ENCODE results near the gene PTK6. TPM values are rescaled to one million over a fixed set of nuclear protein-coding genes. Genes with fewer than 3 reads are reported as not detected.

PTK6 gene
- total and polyA plus RNA-seq, 8 donors, result 0.61 to 4.5 (median 1.2) TPM

GRCh38 chr20:63503524-63503923, 33.7 kb downstream of the PTK6 start:
- Histone ChIP-seq H3K9me3 (no peaks in the 10 kb centered on the region), H3K27me3 (no peaks in the 10 kb centered on the region), H3K27ac (no peak overlapping the region), H3K4me1 (no peaks in the 10 kb centered on the region), H3K4me3 (no peak overlapping the region), H3K36me3 (no peaks in the 10 kb centered on the region)
- DNase-seq (peak in 1 of 6 donors; percentile 23), ATAC-seq (no peak), FAIRE-seq (no peak)
- TF ChIP-seq CTCF (IDR thresholded peaks at IDR 0.05), result no peak
- intact Hi-C loops (cut with DNase I), result no loop called here
- 47% methylated on average over 7 of the region's 7 CpGs for WGBS, 2 donors

- no peak overlapping the region for H3K4me3 ChIP-seq
- H3K9me3 ChIP-seq, result no peaks in the 10 kb centered on the region
- no peak overlapping the region for H3K27ac ChIP-seq
- WGBS, 2 donors, result 56 to 62% methylated on average over 13 to 15 of the region's 15 CpGs
- peak in 2 of 4 donors; percentile 18 to 28 for ATAC-seq
- no peaks in the 10 kb centered on the region for H3K36me3 ChIP-seq
- intact Hi-C loops (cut with DNase I), result no loop called here
- H3K4me1 ChIP-seq, result no peaks in the 10 kb centered on the region
- no peak for DNase-seq
- FAIRE-seq, result no peak
- TF ChIP-seq CTCF (IDR thresholded peaks at IDR 0.05), result no peak
- no peaks in the 10 kb centered on the region for H3K27me3 ChIP-seq
Observed at GRCh38 chr20:63502671-63503172, 34.5 kb downstream of the PTK6 start.

GRCh38 chr20:63501818-63502670, 35.1 kb downstream of the PTK6 start:
- Histone ChIP-seq H3K4me1 (no peaks in the 10 kb centered on the region), H3K27ac (no peak overlapping the region), H3K9me3 (no peaks in the 10 kb centered on the region), H3K4me3 (no peak overlapping the region), H3K36me3 (no peaks in the 10 kb centered on the region), H3K27me3 (no peaks in the 10 kb centered on the region)
- ATAC-seq (peak in 3 of 4 donors; percentile 12 to 58 (median 57)), DNase-seq (peak in 1 of 6 donors; percentile 62), FAIRE-seq (no peak)
- TF ChIP-seq CTCF (IDR thresholded peaks at IDR 0.05), result no peak
- intact Hi-C loops (cut with DNase I), result no loop called here
- WGBS, 2 donors, result 22 to 24% methylated on average over 25 to 26 of the region's 26 CpGs

GRCh38 chr20:63500902-63501817, 36.0 kb downstream of the PTK6 start:
- H3K27ac ChIP-seq, result no peak overlapping the region
- H3K36me3 ChIP-seq, result no peaks in the 10 kb centered on the region
- no peak for DNase-seq
- H3K9me3 ChIP-seq, result no peaks in the 10 kb centered on the region
- no peak overlapping the region for H3K4me3 ChIP-seq
- no peak for ATAC-seq
- no peak for FAIRE-seq
- H3K27me3 ChIP-seq, result no peaks in the 10 kb centered on the region
- H3K4me1 ChIP-seq, result peaks cover 0 to 3% (median 0%) of the 10 kb centered on the region in 3 donors
- intact Hi-C loops (cut with DNase I), result no loop called here
- 75 to 79% methylated on average over 27 of the region's 27 CpGs for WGBS, 2 donors
- TF ChIP-seq CTCF (IDR thresholded peaks at IDR 0.05), result no peak
